GM19193 (cell line): ENCODE measurements around the gene CAMK2G.

Experiments used
- POLR2A ChIP-seq: IDR thresholded peaks from 4 replicates; pipeline ENCODE4 v1.6.1; 2011; ENCODE audit not compliant: insufficient read depth, insufficient read length; ENCODE audit errors: extremely low read depth

CAMK2G gene

DNA sequence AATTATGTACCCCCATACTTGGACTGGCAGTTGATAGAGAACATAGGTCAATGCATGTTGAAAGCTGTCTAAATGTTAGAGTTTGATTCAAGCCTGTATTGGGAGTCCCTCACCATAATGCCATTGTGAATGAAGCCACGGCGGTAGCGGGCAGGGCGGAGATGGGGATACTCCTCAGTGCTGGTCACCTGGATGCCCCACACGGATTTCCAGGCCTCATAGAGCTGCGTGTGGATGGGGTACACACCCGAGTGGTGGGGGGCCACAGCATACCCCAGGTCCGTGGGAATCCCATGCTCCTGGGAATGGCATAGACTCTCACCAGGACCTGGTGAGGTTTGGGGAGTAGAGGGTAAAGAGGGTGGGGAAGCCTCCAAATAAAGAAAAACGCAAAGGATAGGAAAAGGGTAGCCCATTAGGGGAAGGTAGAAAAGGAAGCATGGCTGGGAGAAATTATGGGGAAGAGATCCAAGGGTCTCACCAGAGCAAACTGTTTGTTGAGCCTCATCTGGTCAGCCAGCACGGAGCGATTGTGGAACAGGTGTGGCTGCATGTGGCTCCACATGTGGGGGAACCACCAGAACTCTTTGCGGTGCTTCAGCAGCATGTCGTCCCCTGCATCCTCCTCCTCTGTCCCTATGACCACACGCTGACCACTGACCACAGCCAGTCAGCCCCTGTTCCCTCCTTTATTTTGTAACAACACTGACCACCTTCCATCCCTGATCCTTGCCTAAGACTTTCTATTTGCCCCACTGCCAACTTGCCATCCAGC is 68.0 kb downstream of the CAMK2G start:
- TF ChIP-seq POLR2A: no peak

- no peak for TF ChIP-seq POLR2A
Observed at GRCh38 chr10:73803680-73804286, 70.6 kb downstream of the CAMK2G start.

GRCh38 chr10:73802276-73802991 is 71.9 kb downstream of the CAMK2G start:
- peak; percentile 39 for TF ChIP-seq POLR2A

GRCh38 chr10:73801253-73801590 is 73.1 kb downstream of the CAMK2G start:
- no peak for TF ChIP-seq POLR2A

DNA sequence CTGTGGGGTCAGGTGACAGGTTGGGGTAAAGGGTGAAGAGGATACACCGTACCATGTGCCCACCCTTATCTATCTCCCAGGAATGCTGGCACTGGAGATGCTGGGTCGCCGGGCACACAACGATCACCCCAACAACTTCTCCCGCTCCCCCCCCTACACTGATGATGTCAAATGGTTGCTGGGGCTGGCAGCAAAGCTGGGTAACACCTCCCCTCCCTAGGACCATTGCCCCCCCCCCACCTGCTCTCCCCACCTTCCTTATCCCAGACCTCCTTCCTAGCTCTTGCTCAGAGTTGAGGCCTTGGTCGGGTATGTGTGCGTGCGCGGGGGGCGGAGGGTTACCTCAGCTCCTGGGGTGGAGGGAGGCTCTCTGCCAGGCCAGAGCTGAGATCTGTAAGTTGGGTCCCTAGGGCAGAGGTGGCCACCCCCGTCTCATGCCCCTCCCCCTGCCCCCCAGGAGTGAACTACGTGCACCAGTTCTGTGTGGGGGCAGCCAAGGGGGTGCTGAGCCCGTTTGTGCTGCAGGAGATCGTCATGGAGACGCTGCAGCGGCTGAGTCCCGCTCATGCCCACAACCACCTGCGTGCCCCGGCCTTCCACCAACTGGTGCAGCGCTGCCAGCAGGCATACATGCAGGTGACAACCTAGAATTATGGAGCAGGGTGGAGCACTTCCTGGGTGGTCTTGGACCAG is 73.6 kb downstream of the CAMK2G start:
- TF ChIP-seq POLR2A: no peak

DNA sequence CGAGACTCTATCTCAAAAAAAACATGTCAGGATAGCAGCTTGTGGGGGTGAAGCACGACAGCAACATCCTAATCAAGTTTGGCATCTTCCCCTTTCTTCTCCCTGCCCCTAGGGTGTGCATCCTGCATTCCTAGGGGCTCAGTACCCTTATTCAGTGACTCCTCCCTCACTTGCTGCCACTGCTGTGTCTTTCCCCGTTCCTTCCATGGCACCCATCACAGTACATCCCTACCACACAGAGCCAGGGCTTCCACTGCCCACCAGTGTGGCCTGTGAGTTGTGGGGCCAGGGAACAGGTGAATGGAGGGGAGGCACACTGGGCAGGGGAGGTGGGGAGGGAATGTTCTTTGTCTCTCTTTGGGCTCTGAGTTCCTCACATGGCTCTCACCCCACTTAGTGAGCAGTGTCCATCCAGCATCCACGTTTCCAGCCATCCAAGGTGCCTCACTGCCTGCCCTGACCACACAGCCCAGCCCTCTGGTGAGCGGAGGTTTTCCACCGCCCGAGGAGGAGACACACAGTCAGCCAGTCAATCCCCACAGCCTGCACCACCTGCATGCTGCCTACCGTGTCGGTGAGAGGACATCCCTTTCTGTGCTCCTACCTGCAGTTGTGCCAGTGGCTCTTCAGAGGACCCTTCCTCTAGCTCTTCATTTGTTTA is 74.3 kb downstream of the CAMK2G start:
- no peak for TF ChIP-seq POLR2A

GRCh38 chr10:73798927-73799560 is 75.3 kb downstream of the CAMK2G start:
- TF ChIP-seq POLR2A: peak; percentile 31

DNA sequence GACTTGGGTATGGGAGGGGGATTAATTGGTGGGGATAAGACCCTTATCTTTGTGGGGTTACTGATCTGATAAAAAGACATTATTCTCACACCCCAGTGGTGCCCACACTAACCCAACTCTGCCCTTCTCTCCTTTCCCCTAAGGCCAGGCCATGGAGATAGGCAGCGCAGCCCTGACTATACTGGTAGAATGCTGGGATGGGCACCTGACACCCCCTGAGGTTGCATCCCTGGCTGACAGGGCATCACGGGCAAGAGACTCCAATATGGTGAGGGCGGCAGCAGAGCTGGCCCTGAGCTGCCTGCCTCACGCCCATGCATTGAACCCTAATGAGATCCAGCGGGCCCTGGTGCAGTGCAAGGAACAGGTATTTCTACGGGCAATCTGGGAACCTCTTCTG is 76.3 kb downstream of the CAMK2G start:
- peak; percentile 31 for TF ChIP-seq POLR2A

DNA sequence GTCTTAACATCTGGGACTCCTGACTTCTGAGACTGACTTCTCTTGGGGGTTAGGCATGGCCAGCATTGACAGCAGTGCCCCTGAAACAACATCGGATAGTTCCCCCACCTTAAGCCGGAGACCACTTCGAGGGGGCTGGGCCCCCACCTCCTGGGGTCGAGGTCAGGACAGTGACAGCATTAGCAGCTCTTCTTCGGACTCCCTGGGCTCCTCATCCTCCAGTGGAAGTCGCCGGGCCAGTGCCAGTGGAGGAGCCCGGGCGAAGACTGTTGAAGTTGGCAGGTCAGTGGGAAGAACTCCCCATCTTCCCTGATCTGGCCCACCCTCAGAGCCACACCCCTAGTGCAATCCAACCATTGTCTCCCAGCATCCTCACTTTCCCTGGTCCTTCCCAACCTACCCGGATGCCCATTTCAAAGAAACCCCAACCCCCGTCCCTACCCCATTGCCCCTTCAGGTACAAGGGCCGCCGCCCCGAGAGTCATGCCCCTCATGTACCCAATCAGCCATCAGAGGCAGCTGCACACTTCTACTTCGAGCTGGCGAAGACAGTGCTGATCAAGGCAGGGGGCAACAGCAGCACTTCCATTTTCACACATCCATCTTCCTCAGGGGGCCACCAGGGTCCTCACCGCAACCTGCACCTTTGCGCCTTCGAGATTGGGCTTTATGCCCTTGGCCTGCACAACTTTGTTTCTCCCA is 76.9 kb downstream of the CAMK2G start:
- TF ChIP-seq POLR2A: no peak

DNA sequence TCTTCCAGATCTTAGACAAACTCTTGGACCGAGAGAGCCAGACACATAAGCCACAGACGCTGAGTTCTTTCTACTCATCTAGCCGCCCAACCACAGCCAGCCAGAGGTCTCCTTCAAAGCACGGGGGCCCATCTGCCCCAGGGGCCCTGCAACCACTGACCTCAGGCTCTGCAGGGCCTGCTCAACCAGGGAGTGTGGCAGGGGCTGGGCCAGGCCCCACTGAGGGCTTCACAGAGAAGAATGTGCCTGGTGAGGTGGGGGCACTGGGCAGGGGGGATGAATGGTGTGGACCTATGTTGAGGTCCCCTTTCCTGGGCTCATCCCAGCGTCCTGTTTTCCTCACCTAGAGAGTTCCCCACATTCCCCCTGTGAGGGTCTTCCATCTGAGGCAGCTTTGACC is 77.6 kb downstream of the CAMK2G start:
- TF ChIP-seq POLR2A: no peak

GRCh38 chr10:73793456-73793855 is 80.9 kb downstream of the CAMK2G start:
- no peak for TF ChIP-seq POLR2A

DNA sequence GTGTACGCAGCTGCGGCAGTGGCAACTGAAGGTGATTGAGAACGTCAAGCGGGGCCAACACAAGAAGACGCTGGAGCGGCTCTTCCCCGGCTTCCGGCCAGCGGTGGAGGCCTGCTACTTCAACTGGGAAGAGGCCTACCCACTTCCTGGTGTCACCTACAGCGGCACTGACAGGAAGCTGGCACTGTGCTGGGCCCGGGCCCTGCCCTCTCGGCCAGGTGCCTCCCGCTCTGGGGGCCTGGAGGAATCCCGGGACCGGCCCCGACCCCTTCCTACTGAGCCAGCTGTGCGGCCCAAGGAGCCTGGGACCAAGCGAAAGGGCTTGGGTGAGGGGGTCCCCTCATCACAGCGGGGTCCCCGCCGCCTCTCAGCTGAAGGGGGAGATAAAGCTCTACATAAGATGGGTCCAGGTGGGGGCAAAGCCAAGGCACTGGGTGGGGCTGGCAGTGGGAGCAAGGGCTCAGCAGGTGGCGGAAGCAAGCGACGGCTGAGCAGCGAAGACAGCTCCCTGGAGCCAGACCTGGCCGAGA is 82.4 kb downstream of the CAMK2G start:
- no peak for TF ChIP-seq POLR2A

GRCh38 chr10:73790886-73791625 is 83.3 kb downstream of the CAMK2G start:
- no peak for TF ChIP-seq POLR2A

- no peak for TF ChIP-seq POLR2A
Observed at GRCh38 chr10:73789659-73790055, 84.7 kb downstream of the CAMK2G start.
